HPDE6-E6E7 (cell line): ENCODE measurements around the gene PACC1.
"Not testable (repeated sequence)": the region's sequence is repeated elsewhere in the genome, so short reads cannot be mapped to it uniquely, and the experiment has no call there.

Experiments
- DNase-seq: peaks from one replicate; pipeline ENCODE4 v3.0.0; 2011; ENCODE audit warnings: missing footprints; ENCODE audit errors: extremely low spot score

PACC1 gene

GRCh38 chr1:212328248-212328647 is 86.4 kb downstream of the PACC1 start:
- no peak for DNase-seq

DNA sequence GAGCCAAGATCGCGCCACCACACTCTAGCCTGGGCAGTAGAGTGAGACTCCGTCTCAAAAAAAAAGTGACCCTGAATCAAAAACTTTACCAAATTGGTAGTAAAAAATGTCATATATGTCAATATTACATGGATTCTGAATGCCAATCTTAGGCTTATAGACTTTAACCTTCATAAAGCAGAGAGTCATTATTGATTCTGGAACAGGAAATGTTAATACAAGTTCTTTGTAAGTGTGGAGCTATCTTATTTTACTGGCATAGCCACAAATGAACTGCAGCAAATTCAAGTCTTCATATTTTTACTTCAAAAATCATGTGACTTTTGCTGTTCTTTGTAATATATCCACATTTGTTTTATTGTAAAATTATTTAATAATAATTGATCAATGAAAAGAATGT is 88.1 kb downstream of the PACC1 start:
- DNase-seq, result no peak

DNA sequence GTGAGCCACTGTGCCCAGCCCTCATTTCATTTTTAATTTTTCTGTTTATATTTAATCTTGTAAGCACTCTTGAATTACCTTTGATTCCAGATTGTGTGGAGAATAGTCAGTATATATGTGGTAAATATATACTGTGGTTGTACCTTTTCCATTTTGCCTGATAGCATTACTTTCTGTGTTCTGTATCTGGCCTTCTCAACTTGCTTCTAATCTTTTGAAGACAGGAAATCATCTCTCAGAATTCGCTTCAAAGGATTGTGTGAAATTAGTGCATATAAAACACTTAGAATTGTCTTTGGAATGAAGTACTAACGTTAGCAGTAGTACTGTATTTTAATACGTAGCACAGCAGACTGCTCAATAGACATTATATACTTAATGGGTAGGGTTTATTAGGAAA is 91.6 kb downstream of the PACC1 start:
- DNase-seq, result no peak

DNA sequence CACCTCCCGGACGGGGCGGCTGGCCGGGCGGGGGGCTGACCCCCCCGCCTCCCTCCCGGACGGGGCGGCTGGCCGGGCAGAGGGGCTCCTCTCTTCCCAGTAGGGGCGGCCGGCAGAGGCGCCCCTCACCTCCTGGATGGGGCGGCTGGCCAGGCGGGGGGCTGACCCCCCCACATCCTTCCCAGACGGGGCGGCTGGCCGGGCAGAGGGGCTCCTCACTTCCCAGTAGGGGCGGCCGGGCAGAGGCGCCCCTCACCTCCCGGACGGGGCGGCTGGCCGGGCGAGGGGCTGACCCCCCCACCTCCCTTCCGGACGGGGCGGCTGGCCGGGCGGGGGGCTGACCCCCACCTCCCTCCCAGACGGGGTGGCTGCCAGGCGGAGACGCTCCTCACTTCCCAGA is 93.7 kb downstream of the PACC1 start:
- DNase-seq, result not testable (repeated sequence)

DNA sequence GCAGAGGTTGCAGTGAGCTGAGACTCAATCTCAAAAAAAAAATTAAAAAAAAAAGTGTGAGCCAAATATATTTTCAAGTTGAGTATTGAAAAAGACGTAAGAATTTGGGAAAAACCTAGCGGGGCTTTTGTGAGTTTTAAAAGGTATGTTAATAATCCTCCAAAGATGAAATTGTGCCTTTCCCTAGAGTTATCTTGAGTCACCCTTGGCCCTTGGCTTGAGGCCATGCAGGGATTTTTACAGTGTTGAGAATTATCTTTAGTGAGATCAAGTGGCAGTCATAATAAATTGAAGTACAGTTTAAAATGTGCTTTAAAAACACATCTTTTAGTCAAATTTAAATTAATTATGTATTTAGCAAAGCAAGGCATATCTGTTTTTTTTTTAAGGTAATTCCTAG is 96.8 kb downstream of the PACC1 start:
- DNase-seq, result no peak

DNA sequence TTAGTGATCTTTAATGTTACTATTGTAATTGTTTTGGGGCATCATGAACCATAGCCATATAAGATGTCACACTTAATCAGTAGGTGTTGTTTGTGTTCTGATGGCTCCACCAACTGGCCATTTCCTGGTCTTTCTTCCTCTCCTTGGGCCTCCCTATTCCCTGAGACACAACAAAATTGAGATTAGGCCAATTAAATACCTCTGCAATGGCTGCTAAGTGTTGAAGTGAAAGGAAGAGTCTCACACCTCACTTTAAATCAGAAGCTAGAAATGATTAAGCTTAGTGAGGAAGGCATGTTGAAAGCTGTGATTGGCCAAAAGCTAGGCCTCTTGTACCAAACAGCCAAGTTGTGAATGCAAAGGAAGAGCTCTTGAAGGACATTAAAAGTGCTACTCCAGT is 98.8 kb downstream of the PACC1 start:
- no peak for DNase-seq

DNA sequence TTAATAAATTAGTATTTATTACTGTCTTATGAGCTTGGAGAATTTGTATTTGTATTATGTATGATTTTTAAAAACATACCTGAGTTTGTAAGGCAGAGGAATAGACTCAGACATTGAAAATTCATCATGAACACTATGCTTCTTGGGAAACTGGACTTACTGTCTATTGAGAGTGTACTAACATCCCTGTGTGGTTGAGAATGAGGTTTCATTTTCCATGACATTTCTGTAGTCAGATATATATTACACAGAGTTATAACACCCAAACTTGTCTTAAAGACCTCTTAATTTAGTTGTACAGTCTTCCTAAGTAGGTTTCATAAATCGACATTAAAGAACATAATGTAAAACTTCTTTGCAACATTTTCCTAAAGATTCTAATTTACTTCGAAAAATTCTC is 99.5 kb downstream of the PACC1 start:
- no peak for DNase-seq
